Measurements from ENCODE around the gene EFR3B. TPM values are rescaled to one million over a fixed set of nuclear protein-coding genes. Genes with fewer than 3 reads are reported as not detected.
A peak's percentile ranks its signal among the peaks of the same experiment; 100 is the strongest.

Gene EFR3B
- polyA plus RNA-seq, 3 donors: 5.2 to 6.2 (median 5.7) TPM

DNA sequence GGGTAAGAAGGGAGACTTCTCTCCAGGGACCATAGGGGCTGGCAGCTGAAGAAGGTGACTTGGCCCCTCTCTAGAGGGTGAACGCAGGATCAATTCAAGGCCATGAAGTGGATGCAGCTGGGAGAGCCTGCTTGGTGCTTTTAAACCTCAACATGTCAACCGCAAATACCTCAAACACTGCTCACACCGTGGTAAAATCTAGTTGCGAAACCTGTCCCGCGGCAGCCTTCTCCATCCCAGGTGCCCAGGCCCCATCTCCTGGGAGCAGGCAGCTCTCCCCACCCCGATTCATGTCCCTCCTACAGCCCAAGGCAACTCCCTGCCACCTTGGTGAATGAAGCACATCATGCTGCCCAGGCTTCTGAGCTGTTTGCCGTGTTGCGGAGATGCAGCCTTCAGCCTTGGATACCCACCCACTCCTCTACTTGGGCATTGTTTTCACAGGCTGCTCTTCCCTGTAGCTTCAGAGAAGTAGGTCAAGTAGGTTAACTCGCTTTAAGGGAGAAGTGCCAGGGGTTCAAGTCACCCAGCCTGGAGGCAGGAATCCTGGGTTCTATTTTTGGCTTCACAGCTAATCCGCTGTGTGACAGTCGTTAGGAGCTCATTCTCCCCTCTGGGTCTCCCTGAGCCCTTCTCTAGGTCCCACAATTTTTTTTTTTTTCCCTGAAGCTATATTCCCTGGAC lies 6.2 kb upstream of the EFR3B start:
- no peak for DNase-seq (ENCODE audit: low read depth in 3 of 3, low spot score in 2 of 3)

DNA sequence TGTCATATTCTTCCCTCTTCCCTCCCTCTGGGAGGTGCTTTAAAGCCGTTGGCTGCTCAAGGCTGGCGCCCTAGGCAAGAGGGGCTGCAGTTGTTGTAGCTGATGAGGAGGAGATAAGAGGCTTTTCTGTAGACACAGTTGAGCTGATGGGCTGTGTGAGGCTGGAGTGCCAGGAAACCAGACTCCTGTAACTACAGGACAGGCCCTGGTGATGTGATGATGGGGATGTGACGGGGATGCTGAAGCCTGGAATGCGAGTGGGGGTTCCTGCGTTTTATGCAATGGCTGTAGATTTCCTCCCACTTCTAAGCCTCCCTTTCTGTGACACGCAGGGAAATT lies 5.7 kb upstream of the EFR3B start:
- no peak for DNase-seq (ENCODE audit: low read depth in 3 of 3, low spot score in 2 of 3)

DNA sequence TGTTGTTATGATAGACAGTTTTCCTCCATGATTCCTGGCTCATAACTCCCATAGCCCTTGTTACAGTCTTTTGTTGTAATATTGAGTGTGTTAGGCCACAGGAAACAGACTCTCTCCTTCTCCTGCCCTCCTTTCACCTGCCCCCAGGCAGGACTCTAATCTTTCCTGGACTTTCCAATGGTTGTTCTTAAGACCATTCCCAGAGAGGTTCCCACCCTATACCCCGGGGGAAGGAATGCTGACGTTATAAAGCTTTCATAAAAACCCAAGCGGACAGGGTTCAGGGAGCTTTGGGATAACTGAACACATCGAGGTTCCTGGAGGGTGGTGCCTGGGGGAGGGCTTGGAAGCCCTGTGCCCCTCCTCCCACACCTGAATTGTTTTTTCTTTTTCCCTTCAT lies 2.8 kb upstream of the EFR3B start:
- no peak for DNase-seq (ENCODE audit: low read depth in 3 of 3, low spot score in 2 of 3)

DNA sequence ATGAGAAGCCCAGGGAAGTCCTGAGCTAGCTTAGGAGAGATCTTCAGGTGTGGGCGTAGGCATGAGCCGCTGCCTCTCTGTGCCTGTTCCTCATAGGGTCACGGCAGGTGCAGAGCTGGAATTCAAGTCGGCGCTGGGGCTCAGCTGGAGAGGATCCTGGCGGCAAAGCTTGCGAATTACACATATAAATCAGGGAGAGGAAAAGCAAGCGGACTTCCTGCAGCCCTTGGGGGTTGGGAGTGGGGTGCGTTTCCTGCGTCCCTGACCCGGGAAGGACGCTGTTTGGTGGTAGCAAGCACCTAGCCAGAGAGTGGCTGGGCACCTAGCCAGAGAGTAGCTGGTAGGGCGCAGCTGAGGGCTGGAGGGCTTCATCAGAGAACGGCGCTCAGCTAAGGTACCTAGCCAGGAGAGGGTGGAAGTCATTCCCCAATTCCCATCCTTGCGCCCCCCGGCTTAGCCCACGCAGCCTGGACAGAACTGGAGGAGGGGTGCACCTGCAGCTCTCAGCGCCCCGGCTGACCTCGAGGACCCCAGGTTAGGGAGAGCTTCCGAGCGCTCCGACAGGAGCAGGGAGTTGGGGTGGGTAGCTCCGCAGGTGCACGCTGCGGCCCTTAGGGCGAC lies 459 bp upstream of the EFR3B start:
- DNase-seq (ENCODE audit: low read depth in 3 of 3, low spot score in 2 of 3): peak; percentile 45 to 69 (median 50)

DNA sequence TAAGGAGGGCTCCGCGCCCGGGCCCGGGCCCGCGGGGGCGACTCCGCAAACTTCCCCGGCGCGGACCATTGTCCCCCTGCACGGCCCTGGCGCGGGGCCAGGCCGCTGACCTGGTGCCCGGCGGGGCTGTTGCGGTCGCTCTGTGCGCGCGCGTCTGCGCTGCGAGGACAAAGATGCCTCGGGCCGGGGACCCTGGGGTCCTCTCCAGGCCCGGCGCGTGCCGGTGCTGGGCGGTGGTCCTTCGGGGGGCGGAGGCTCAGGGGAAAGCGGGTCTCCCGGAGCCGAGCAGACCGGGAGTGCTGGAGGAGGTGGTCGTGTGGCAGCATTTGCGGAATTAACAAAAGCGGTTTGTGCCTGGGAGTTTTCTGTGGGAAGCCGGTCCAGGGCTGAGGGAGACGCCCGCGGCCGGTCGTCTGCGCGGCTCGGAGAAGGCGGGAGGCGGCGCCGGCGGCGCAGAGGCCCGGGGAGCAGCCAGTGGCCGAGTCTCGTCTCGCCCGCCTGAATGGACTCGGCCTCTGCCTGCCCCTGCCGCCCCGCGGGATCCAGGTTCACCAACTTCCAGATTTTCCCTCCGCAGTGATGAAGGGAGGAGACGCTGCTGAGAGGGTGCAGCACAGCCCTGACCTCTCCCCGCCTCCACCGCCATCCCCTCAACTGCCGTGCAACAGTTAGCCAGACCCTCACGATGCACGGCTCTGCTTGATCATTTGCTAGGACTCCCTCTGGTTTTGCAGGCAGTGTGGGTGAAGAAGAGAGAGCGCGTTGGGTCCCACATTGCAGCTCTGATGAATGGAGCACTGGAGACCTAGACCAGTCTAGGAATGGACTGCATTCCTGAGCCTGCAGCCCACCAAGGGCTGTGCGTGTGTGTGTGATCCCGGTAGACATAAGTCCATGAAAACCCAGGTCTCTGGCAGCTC lies 705 bp downstream of the EFR3B start:
- peak in 2 of 3 donors; percentile 27 to 31 for DNase-seq (ENCODE audit: low read depth in 3 of 3, low spot score in 2 of 3)

DNA sequence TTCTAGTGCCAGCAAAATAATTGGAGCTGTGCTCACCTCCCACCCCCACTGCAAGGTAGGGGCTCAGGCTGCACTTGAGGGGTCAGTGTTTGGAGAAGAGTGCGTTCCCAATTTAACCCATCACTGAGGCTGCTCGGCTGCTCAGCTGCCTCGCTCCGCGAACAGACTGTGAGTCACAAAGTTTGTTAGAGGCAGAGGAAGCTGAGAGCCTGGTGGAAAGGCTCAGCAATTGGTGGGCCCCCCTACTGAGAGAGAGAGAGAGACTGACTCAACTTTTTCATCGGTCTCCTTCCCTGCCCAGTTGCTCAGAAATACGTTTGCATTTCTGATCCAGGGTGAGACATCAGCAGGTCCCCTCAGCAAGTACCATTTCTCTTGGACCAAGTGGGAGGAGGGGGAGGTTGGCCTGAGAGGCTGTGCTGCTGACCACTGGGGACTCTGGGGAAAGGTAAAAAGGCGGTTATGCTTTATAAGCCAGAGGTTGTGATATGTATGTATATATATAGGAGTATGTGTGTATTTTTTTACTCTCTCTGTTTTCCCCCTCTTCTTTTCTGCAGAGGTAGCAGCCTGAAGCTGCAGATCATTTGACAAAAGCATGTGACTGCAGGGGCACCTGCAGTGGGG lies 1.5 kb downstream of the EFR3B start:
- no peak for DNase-seq (ENCODE audit: low read depth in 3 of 3, low spot score in 2 of 3)

DNA sequence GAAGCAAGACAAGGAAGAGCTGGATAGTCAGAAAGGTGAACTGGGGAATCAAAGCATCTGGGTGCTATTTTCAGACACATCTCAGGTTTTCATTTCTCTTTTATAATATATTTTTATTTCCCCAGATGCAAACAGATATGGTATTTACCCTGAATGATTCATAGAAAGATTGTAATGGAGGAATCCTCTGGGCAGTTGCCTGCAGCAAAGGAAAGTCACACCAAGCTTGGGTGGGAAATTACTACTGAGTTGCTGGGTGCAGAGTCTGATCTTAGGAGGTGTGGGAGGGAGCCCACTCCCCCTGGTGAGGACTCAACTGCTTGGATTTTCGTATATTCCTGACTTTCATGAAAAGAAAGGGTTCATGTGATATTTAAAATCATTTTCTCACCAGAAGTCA lies 2.1 kb downstream of the EFR3B start:
- DNase-seq (ENCODE audit: low read depth in 3 of 3, low spot score in 2 of 3): no peak

DNA sequence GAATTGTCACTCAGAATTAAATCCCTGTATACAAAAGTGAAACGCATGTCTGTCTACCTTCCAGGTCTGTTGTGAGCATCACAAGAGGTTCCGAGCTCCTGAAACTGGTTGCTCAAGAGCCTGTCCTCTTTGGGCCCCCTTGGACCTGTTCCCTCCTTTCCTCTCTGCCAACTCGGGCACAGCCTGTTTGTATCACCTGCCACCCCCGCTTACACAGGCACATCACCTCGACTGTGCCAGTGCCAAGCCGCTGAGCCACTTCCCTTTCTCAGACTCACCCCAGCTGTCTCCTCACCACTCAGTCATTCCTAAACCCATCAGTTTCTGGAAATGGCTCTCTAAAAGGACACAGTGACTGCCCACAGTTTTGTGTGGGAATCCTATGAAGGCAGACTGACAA lies 3.1 kb downstream of the EFR3B start:
- no peak for DNase-seq (ENCODE audit: low read depth in 3 of 3, low spot score in 2 of 3)

DNA sequence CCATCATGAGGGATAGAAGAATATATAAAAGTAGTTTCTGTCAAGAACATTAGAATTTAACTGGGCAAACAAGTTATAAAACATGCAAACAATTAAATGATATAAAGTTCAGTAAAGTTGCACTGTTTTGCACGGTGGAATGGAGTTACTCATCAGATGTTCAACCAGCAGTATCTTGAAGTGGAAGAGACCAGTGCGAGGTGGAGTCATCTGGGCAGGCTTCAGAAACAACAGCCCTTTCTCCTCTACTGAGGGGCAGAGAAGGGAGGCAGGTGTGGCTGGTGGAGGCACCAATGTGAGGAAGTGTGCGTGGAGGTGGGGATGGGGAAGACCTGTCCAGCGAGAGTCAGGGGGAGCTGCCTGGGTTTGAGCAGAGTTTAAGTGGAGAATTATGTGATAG lies 7.5 kb downstream of the EFR3B start:
- DNase-seq (ENCODE audit: low read depth in 3 of 3, low spot score in 2 of 3): no peak

DNA sequence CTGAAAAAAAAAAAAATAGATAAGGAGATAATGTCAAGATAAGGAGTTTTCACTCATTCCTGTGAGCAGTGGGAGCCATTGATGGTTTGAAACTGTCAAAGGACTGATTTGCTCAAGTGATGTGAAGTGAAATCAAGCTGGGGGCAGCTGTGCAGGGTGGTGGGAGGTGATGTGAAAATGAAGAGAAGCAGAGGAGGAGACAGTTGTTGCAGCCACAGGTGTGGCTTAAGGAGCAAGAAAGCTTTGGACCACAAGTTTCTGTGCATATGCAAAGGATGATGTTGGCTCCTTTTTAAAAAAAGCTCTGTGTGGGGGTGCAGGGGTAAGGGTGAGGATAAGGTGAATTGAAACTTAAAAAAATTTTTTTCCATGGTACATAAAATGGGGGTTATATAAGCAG lies 8.3 kb downstream of the EFR3B start:
- DNase-seq (ENCODE audit: low read depth in 3 of 3, low spot score in 2 of 3): no peak

DNA sequence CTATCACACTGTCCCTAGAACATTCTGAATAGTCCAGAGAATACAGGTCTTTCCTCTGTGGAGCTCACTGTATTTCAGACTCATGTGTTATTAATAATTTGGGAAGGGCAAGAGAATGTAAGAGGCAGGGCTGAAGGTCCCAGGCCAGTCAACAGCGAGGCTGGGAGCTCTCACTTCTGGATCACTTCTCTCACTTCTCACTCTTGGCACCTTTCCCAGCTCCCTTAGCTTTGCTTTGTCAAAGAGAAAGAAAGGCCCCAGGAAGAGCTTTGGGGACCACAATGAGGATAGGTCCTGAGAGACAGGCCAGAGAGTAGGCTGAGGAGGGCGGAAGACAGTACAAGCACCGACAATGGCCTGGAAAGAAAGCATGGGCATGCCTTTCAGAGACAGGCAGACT lies 11.2 kb downstream of the EFR3B start:
- no peak for DNase-seq (ENCODE audit: low read depth in 3 of 3, low spot score in 2 of 3)

DNA sequence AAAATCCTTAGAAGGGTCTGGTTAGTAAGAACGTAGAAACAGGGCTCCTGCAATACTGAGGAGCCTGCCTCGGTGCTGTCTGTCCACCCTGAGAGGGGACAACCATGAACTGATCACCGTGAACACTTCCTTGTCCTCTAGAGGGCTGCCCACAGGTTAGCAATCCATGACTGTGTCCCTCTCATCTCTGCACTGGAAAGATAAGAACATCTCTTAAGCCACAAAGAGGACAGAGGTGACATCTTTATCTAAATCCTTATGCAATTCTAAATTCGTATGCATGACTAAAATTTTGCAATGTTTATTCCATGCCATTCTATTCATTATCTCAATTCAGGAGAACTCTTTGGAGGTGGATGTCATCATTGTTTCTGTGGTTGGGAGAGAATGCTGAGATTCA lies 12.8 kb downstream of the EFR3B start:
- DNase-seq (ENCODE audit: low read depth in 3 of 3, low spot score in 2 of 3): no peak

DNA sequence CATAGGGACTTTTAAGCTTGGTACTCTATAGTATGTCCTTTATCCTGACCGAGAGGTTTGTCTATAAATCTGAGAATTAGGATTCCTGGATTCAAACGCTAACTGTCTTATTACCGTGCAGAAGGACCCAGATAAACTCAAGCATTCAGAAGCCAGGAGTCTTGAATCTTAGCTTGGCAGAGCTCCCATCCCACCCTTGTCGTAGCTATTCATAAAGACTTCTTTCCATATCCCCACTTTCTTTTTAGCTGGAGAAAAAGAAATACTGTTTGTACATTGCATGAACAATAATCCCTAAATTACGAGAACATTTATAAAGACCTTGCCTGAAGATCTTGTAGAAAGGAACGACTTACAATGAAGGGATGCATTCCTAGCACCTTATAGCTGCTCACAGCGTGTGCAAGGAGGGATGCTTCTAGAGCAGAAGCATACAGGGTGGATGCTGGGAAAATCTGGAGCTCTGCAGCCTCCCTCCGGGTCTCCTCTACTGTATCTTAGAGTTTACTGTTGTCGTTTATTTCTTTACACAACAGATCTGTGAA lies 13.6 kb downstream of the EFR3B start:
- DNase-seq (ENCODE audit: low read depth in 3 of 3, low spot score in 2 of 3): no peak

DNA sequence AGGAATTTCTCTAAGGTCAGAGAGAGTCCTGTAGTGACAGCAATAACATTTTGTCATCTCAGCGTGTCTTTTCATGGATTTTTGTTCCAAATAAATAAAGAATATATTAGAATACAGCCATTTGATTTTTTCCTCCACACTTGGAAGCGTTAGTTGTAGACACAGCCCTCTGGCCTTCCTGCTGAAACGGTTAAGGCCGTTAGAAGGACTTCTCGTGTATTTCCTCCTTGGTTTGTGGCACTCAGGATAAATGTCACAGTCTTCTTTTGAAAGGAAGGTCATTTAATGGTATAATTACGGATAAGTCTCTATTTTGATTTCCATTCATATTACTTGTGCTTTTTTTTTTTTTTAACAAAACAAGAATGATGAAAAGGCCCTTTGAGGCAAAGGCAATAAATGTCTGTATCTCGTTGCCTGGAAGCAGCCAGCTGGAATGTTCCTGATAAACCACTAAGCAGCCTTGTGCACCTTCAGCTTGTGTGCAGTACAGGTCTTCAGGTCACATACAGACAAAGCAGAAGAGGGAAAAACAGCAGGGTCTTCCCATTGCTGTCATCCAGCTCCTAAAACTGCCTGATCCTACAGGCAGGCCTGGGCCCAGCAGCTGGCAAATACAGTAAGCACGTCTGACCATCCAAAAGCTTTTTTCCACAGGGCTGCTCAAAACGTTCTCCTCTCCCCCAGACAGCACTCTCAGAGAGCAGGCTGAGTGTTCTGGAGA lies 14.4 kb downstream of the EFR3B start:
- DNase-seq (ENCODE audit: low read depth in 3 of 3, low spot score in 2 of 3): no peak

DNA sequence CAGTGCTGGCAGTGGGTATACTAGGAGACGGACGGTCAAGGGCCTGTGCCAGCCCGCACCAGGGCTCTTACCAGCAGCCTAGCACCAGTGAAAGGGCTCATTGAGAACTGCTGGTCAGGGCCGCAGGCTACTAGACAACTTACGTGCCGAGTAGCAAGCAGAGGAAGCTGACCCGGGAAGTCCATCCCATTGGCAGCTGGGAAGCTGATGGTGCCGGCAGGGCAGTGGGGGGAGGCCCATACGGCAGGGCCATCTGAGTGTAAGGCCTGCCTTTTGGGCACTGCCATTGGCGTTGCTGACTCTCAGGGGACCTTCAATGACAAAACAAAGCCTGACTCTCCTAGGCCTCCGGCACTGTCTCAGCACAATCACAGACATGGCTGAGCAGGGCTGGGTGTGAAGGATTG lies 20.6 kb downstream of the EFR3B start:
- no peak for DNase-seq (ENCODE audit: low read depth in 3 of 3, low spot score in 2 of 3)

DNA sequence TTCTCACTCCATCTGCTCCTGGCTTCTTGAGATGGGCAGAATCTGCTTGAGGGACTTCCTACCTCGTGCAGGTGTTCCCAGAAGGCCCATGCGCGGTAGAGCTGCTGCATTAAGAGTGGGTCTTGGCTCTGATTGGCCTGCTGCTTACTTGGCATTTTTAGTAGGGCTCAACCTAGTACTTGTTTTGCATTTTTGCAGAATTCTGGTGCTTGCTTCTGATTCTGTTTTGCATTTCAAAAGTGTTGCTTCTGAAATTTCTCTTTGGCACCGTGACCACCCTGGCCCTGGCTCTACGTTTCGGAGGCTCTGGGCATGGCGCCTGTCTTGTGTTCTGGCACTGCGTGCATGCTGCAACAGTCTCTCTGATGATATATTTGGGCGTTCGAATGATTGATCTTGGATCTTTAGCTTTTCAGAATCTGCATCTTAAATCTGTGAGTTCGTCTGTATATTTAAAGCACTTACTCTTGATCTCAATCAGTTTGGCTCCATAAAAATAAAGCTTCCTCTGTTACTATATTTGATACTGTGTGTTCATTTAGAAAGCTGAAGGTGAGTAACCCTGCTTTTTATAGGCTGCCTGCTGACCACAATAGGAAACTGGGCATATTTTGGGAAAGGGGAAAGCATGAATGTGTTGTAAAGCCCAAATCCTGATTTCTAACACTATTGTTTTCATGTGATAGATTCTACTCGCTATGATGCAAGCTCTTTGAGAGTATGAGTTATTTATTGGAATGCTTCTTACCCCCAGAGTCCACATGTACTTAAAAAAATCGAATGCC lies 22.2 kb downstream of the EFR3B start:
- DNase-seq (ENCODE audit: low read depth in 3 of 3, low spot score in 2 of 3): no peak

DNA sequence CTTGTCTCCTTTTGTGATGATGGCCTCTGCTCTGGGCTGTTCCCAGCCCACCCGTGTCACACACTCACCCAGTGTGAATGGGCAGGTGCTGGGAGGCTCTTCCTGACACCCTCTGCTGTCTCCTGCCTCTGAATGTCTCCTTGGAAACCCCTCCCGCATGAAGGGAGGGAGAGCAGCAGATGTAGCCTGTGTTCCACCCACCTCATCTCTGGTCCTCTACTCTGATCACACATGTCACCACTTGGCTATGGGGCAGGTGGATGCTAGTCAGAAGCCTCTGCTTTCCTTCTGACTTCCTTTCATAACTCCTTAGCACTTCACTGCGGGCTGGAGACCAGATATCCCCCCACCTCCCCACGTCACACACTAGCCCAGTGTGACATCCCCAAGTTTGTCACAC lies 23.9 kb downstream of the EFR3B start:
- no peak for DNase-seq (ENCODE audit: low read depth in 3 of 3, low spot score in 2 of 3)

DNA sequence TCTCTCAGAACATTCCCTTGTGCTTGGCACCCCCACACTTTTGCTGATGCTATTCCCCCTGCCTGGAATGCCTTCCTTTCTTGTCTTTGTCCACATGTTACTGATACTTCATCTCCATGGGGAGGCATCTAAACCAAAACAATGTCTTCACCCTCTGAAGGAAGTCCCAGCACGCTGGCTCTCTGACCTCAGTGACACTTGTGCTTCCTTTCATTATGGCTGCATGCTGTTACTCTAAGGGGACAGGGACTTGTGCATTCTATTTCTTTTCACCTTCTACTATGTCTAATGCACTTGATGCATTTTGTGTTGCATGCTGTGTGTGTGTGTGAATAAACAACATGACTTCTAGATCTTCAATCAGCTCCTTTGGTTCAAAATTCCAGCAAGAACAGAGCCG lies 24.6 kb downstream of the EFR3B start:
- no peak for DNase-seq (ENCODE audit: low read depth in 3 of 3, low spot score in 2 of 3)

DNA sequence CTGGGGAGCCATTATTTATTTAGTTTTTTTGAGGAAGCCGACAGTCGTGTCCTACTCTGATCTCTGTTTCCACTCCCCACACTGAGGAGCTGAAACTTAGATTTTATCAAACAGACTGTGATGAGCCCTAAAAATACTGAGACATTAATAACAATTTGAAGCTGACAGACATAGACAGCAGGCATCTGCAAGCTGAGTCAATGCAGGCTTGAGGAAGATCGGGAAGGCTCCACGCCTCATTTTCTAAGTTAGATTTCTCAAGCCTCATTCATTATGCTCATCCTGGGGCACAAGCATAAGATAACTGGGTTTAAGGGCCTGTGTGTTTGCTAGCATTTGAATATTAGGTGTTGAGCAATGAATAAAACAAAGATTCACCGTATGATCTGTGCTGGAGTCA lies 26.3 kb downstream of the EFR3B start:
- DNase-seq (ENCODE audit: low read depth in 3 of 3, low spot score in 2 of 3): no peak

DNA sequence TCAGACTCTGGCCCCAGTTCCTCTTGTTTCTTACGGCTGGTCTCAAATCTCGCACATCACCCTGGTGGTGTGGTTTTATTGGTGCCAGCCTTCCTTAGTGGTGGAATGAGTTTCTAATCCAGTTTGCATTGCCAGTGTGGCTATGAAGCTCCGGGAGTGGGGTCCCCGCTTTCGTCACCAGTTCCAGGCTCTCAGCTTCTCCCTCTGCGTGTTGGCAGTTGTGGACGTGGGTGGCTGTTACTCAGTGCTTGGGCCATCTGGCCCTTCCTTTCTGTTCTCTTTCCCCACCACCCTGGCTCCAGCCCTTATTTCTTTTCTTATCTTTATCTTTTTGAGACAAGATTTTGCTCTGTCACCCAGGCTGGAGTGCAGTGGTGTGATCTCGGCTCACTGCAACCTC lies 30.1 kb downstream of the EFR3B start:
- DNase-seq (ENCODE audit: low read depth in 3 of 3, low spot score in 2 of 3): no peak
